ENCODE results near the gene KREMEN1.

DNA sequence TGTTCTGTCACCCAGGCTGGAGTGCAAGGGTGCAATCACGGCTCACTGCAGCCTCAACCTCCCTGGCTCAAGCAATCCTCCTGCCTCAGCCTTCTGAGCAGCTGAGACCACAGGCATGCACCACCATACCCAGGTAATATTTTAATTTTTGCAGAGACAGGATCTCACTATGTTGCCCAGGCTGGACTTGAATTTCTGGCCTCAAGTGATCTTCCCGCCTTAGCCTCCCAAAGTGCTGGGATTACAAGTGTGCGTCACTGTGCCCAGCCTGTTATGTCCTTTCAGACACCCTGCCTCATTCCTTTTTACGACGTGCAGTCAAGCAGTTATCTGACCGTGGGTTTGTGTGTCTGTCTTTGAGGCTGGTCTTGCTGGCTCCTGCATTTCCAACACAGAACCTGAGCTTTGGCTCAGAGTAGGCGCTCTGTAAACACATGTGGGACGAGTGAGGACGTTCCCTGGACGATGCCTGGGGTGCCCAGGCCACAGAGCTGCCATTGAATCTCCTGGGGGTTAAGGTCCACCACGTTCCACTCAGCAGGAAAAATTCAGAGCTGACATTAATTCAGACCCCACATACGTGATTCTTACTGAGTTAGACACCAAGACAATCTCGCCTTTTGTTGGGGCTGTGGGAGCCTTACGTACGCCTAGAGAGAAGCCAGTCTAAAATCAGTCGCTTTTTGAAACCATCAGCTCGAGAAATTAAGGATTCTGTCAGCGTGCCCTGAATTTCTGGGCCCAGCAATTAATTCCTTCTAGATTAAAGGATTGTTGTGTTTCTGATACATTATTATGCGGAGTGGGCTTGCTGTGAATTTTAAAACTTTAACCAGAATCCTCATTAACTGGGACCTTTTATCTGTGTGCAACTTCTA, 111.4 kb downstream of the KREMEN1 start:
- TF ChIP-seq CTCF (conservative IDR thresholded peaks at IDR 0.05; ENCODE audit: low read depth in 2 of 2) = no peak
- TF ChIP-seq REST (IDR thresholded peaks at IDR 0.05; ENCODE audit: unreplicated experiment) = no peak
- TF ChIP-seq EZH2phosphoT487 (IDR thresholded peaks at IDR 0.05; ENCODE audit: unreplicated experiment) = no peak
- TF ChIP-seq ZNF331 (CRISPR knock-in tag; IDR thresholded peaks at IDR 0.05; ENCODE audit: low read depth) = no peak
- TF ChIP-seq POLR2AphosphoS5 (IDR thresholded peaks at IDR 0.05; ENCODE audit: low read depth) = no peak
- no peak for TF ChIP-seq EZH2 (IDR thresholded peaks at IDR 0.05; ENCODE audit: low read depth, unreplicated experiment)
